Chondrocyte (in vitro differentiated cells): ENCODE results near the gene SYNPR. TPM values are rescaled to one million over a fixed set of nuclear protein-coding genes. Genes with fewer than 3 reads are reported as not detected.

Experiments used
- DNase-seq: peaks from one replicate; pipeline ENCODE4 v3.0.0; 2021; ENCODE audit warnings: mixed read lengths, low spot score
- H3K27ac Mint-ChIP-seq: one replicate; pipeline ENCODE4 v1.8.0; 2021; ENCODE audit warnings: mild to moderate bottlenecking, moderate library complexity, mixed read lengths; ENCODE audit not compliant: unreplicated experiment
- H3K27me3 Mint-ChIP-seq: 2 replicates; pipeline ENCODE4 v1.8.0; 2021; ENCODE audit warnings: low read depth, mixed read lengths
- H3K36me3 Mint-ChIP-seq: 2 replicates; pipeline ENCODE4 v1.8.0; 2021; ENCODE audit warnings: low read depth, mixed read lengths
- H3K4me1 Mint-ChIP-seq: 2 replicates; pipeline ENCODE4 v1.8.0; 2021; ENCODE audit warnings: low read depth, mild to moderate bottlenecking, mixed read lengths
- H3K4me3 Mint-ChIP-seq: one replicate; pipeline ENCODE4 v1.8.0; 2021; ENCODE audit warnings: mild to moderate bottlenecking, moderate library complexity, mixed read lengths; ENCODE audit not compliant: unreplicated experiment
- H3K9me3 Mint-ChIP-seq: 2 replicates; pipeline ENCODE4 v1.8.0; 2021; ENCODE audit warnings: low read depth, mixed read lengths
- CTCF ChIP-seq: fragments of 200-600 bp; sonication (generic); IDR thresholded peaks from 2 replicates; pipeline ENCODE4 v1.5.0; 2021; ENCODE audit warnings: antibody characterized with exemption, mild to moderate bottlenecking, moderate library complexity
- total RNA-seq: library from RNA; stranded (reverse); gene quantifications from 3 replicates; pipeline ENCODE4 v1.2.1, GENCODE V29; 2021

The SYNPR gene
- total RNA-seq, 1 donor from 2014 or later: not detected

- H3K27me3 Mint-ChIP-seq: peaks cover 3% of the 10 kb centered on the region
- no peaks in the 10 kb centered on the region for H3K36me3 Mint-ChIP-seq
- no peaks in the 10 kb centered on the region for H3K4me1 Mint-ChIP-seq
- no peak for TF ChIP-seq CTCF
- DNase-seq: no peak
- H3K4me3 Mint-ChIP-seq: no peak overlapping the region
- no peak overlapping the region for H3K27ac Mint-ChIP-seq
- no peaks in the 10 kb centered on the region for H3K9me3 Mint-ChIP-seq
These were observed 108.5 kb downstream of the SYNPR start for GRCh38 chr3:63386568-63386967.

- no peak overlapping the region for H3K4me3 Mint-ChIP-seq
These were observed 109.5 kb downstream of the SYNPR start for GRCh38 chr3:63387568-63387967.

GRCh38 chr3:63390710-63391230 is 112.7 kb downstream of the SYNPR start:
- H3K4me1 Mint-ChIP-seq: no peaks in the 10 kb centered on the region
- no peaks in the 10 kb centered on the region for H3K36me3 Mint-ChIP-seq
- no peak for DNase-seq
- no peak overlapping the region for H3K27ac Mint-ChIP-seq
- H3K4me3 Mint-ChIP-seq: no peak overlapping the region
- no peak for TF ChIP-seq CTCF
- no peaks in the 10 kb centered on the region for H3K27me3 Mint-ChIP-seq
- H3K9me3 Mint-ChIP-seq: no peaks in the 10 kb centered on the region

More at GRCh38 chr3:63387568-63387967, 109.5 kb downstream of the SYNPR start:
- Mint-ChIP-seq H3K9me3 (no peaks in the 10 kb centered on the region), H3K27ac (no peak overlapping the region), H3K27me3 (peaks cover 3% of the 10 kb centered on the region), H3K4me1 (no peaks in the 10 kb centered on the region), H3K36me3 (no peaks in the 10 kb centered on the region)
- TF ChIP-seq CTCF: no peak
- no peak for DNase-seq

DNA sequence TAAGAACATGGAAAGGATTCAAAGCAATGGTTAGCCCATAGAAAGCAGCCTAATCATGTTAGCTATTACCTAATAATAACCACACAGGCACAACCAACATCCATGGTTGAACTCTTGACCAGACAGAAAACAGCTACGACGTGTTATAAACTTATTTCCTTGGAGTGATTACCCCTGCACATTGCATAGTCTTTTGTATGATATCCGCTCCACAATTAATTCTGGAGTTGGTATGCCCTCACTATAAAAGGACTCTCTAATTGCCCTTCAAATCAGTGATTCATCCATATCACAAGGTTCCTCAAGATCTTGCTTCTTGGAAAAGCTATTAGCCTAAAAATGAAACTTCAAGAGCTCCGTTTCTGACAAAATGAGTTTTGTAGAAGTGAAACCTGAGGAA is 117.9 kb downstream of the SYNPR start:
- Mint-ChIP-seq H3K27me3 (peaks cover 2% of the 10 kb centered on the region), H3K4me1 (no peaks in the 10 kb centered on the region), H3K9me3 (no peaks in the 10 kb centered on the region), H3K4me3 (no peak overlapping the region), H3K27ac (no peak overlapping the region), H3K36me3 (no peaks in the 10 kb centered on the region)
- TF ChIP-seq CTCF: no peak
- DNase-seq: no peak

DNA sequence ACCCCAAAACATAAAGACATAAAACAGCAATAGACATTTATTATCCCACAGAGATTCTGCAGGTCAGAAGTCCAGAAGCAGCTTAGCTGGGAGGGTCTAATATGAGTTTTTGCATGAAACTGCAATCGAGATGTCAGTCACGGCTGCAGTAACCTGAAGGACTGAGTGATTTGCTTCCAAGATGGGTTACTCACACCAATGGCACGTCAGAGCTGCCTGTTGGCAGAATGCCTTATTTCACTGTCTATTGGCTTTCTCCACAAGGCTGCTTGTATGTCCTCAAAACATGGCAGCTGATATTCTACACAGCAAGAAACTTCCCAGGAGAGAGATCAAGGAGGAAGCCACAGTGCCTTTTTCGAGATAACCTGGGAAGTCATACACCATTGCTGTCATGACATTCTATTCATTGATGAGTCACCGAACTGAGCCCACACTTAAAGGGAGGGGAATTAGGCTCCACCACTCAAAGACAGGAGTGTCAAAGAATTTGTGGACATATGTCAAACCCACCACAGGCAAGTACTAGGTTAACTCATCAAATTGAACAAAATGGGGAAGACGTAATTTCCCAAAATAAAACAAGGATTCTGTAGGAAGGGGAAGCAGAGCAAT is 122.2 kb downstream of the SYNPR start:
- Mint-ChIP-seq H3K4me3 (no peak overlapping the region), H3K27me3 (peaks cover 3% of the 10 kb centered on the region), H3K4me1 (no peaks in the 10 kb centered on the region), H3K9me3 (no peaks in the 10 kb centered on the region), H3K27ac (no peak overlapping the region), H3K36me3 (no peaks in the 10 kb centered on the region)
- DNase-seq: no peak
- no peak for TF ChIP-seq CTCF
